ENCODE results near the gene KANK4. TPM values are rescaled to one million over a fixed set of nuclear protein-coding genes. Genes with fewer than 3 reads are reported as not detected.

KANK4 gene
- total and polyA plus RNA-seq, 2 of the 4 experiments (the other 2 are of a cell fraction): not detected

DNA sequence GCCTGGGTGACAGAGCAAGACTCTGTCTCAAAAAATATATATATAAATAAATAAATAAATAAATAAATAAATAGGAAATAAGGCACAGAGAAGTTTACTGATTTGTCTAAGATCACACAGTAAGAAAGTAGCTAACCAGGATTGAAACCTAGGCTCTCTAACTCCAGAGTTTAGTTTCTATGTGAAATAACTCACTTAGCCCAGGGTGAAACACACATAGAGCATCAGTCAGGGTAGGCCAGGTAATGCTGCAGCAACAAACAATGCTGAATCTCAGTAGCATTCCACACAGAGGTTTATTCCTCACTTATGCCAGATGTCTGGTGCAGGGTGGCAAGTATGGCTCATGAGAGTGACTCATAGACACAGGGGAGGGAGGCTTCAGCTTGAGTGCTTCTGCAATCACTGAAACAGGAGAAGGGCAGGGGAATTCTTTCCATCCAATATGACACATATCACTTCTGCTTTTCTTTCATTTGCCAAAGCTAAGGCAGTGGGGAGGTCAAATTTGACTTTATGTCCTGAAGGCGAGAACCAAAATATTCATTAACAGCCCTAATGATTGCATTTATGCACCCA, 37.1 kb upstream of the KANK4 start:
- Histone ChIP-seq H2AK9ac (replicated peaks; ENCODE audit: low read depth, low read length, poor library complexity) (no peak overlapping the region), H2BK5ac (ENCODE audit: low read depth, low read length, poor library complexity, severe bottlenecking) (no peak overlapping the region), H4K91ac (ENCODE audit: insufficient read depth, low read depth, low read length) (no peak overlapping the region), H3K27me3 (ENCODE audit: control insufficient read depth, insufficient read depth, low read length) (no peaks in the 10 kb centered on the region), H3K14ac (replicated peaks; ENCODE audit: low read depth, low read length) (no peak overlapping the region), H3K9ac (ENCODE audit: low read depth, low read length) (no peak overlapping the region), H3K18ac (ENCODE audit: low read depth, low read length) (no peak overlapping the region), H2BK20ac (ENCODE audit: low read depth, low read length) (no peak overlapping the region), H3K4ac (ENCODE audit: low read depth, low read length) (no peak overlapping the region), H2AFZ (replicated peaks; ENCODE audit: low read length, poor library complexity) (no peak overlapping the region), H3K9me1 (ENCODE audit: insufficient read depth, low read length) (no peaks in the 10 kb centered on the region), H3K36me3 (ENCODE audit: control insufficient read depth, insufficient read depth, low read length) (no peaks in the 10 kb centered on the region), H2AK5ac (ENCODE audit: low read depth, low read length) (no peak overlapping the region), H2BK15ac (ENCODE audit: low read depth, low read length) (no peak overlapping the region), H4K8ac (ENCODE audit: low read depth in 2 of 2, low read length in 2 of 2) (no peak overlapping the region), H3K4me1 (ENCODE audit: control insufficient read depth, insufficient read depth, low read length) (no peaks in the 10 kb centered on the region), H3K27ac (ENCODE audit: insufficient read depth, low read length) (no peak overlapping the region), H3K56ac (ENCODE audit: extremely low read depth, insufficient read depth, low read length) (no peak overlapping the region), H3K79me1 (ENCODE audit: low read depth in 1 of 2, low read length in 2 of 2) (no peaks in the 10 kb centered on the region), H3K23ac (ENCODE audit: low read depth, low read length) (no peak overlapping the region), H2BK120ac (ENCODE audit: low read depth, low read length) (no peak overlapping the region), H3K9me3 (ENCODE audit: control insufficient read depth, insufficient read depth, low read length) (no peaks in the 10 kb centered on the region), H3K4me2 (ENCODE audit: low read depth, low read length) (no peak overlapping the region), H4K20me1 (ENCODE audit: insufficient read depth, low read length) (no peaks in the 10 kb centered on the region), H3K4me3 (ENCODE audit: insufficient read depth, low read depth, low read length) (no peak overlapping the region), H4K5ac (ENCODE audit: low read depth, low read length) (no peak overlapping the region)
- ATAC-seq (ENCODE audit: low read depth): peak; percentile 79
- POLR2A ChIA-PET (ENCODE audit: unreplicated experiment): interaction anchor here (0.5 kb wide), 1 partner anchor 198 kb away, joined by 5 read pairs; no protein-coding TSS in a partner anchor
- WGBS, 2 experiments (ENCODE audit: extremely low coverage in 2 of 2, insufficient read length in 1 of 2): no CpG with 5 or more reads among the region's 1 CpG
- peak; percentile 70 for DNase-seq
- dilution Hi-C loops (cut with HindIII; ENCODE audit: low sequenced_read_pairs, unreplicated experiment): no loop called here
- TF ChIP-seq CEBPB (IDR thresholded peaks at IDR 0.05; ENCODE audit: low read depth, low read length) (0 out of 2 replicates have a peak, but pooled peaks have one; percentile 36), RFX5 (IDR thresholded peaks at IDR 0.05; ENCODE audit: low read depth, low read length) (no peak)
- in situ Hi-C loops (cut with MboI; ENCODE audit: low sequenced_read_pairs): no loop called here
- intact Hi-C loops (cut with micrococcal nuclease): no loop called here
- no TSS peak for BruUV-seq (replicated peaks)
- CTCF ChIA-PET: no interaction called here

All from IMR-90 (cell line).